GM18907 (cell line): ENCODE measurements around the gene FBXL7.

Experiments used
- ATAC-seq: cut with Tn5 transposase; IDR thresholded peaks from one replicate; pipeline ENCODE4 v1.9.1; 2021; ENCODE audit warnings: mild to moderate bottlenecking, moderate library complexity; ENCODE audit not compliant: unreplicated experiment

The FBXL7 gene

DNA sequence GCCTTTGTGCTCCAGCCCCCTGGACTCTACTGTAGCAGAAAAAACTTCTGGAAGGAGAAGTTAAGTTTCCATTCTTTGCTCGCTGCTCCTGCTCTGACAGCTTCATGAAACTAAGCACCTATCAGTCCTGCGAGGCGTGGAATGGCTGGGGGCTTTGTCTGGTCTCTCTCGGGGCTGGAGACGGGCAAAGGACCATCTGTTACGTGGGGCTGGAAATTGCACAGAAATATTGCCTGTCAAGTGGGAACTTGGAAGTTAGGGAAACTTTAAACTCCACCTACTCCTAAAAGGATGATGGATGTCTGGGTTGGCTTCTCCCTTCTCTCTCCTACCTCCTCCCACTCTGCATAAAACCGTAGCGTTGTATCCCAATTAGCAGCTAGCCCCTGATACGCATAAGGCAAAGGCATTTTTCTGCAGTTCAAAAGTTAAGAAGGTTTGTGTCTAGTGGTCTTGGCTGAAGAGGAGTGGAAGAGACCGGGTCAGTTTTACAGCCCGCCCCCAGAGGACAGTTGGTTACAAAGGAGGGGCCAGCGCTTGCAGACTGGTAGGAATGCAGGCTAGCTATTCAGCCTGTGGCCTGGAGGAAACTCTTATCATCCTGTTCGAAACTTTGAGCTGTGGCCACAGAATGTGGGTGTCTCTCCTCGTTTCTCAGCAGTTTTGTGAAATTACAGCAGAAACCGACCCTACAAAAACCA lies 1.3 kb downstream of the FBXL7 start:
- ATAC-seq = no peak

DNA sequence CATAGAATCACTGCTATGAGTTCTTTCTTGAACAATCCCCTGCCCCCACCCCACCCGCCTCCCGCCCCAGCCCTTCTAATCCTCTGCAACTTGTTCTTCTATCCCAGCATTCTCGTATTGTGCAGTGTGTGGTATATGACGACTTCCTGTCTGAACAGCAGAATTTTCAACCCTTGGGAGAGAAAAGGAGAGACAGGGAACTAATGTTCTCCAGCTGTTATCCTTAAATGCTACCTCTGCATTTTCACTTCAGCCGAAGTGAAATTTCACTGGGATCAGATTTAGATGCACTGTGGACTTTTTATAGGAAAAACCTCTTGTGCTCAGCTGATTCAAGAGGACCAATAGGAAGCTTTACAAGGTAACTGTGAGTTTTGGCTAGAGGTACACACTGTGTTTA lies 2.2 kb downstream of the FBXL7 start:
- ATAC-seq = no peak

DNA sequence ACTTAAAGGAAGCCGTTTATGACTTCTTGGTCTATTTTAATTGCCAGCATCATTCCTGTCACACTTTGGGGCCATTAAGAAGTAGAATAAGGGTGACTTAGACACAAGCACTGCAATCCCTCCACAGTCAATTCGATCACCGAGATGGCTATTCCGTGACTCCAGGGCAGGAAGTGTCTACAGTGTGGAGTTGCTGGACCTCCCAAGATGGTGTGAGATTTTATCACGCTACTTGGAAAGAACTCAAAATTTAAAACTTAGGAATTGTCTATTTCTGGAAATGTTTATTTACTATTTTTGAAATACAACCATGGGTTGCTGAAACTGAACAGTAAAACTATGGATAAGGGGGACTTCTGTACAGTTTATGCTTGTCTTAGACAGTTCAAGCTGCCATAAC lies 6.2 kb downstream of the FBXL7 start:
- ATAC-seq = no peak

DNA sequence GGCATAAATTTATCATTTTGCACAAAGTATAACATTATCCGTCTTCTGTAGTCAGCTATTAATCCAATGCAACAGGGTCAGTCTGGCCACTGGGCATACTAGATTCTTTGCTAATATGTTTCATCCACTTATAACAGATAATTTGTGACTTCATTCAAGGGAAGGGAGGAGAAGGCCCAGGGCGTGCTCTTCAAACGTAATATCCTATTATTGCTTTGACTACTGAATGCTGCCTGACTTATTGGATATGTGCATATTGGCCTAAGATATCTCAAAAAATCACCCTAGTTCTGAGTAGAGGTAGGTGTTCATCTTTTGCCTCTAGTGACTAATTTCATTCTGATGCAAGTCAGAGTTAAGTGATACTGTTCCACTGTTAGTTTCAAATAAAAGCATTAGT lies 6.9 kb downstream of the FBXL7 start:
- ATAC-seq = no peak

DNA sequence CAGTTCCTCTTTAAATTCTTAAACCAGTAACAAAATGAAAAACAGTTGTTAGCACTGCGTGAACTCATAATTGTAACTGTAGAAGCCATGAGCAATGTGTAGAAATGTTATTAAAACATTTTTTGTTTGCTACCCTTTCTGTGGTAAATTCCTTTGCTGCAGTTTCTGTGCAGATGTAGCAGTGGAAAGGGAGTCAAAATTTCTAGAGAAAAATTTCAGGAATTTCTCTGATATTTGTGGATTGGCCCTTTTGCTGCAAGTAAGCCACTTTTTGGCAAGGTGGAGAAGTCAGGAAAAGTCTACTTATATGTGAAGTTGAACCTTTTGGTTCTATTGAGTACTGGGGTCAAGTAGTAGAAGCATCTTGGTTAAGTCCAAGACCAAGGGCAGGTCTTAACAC lies 10.1 kb downstream of the FBXL7 start:
- no peak for ATAC-seq

DNA sequence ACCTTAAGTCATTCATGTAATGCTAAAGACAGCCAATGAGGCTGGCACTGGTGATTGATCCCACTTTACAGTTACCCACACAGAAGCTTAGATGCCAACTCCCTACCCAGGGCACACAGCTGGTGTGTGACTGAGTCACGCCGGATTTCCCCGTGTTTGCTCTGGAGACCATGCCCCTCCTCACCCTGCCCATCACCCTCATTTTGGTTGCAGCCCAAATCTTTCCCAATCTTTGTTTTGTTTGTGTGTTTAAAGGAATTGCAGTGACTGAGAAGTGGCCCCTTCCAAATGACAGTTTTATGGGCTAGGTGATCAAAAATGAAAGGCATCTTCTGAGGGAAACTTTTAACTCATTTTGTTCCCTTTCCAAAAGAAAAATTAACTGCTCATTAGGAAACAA lies 10.9 kb downstream of the FBXL7 start:
- no peak for ATAC-seq

DNA sequence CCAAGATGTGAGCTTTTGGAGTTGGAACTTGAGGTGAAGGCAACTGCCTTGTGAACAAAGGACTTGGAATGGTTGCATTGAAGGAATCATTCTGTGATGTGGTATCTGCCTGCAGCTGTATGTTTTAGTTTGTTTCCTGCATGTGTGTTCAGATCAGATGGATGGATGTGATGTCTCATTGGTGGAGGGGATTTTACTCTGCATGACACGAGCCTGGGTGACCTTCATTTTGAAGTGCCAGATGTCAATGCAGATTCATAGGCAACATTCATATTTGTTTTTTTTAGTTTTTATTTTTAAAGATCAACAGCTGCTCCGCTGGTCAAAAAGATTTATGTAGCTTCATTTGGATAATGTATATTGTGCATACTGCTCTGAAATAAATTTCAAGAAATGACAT lies 13.5 kb downstream of the FBXL7 start:
- no peak for ATAC-seq

DNA sequence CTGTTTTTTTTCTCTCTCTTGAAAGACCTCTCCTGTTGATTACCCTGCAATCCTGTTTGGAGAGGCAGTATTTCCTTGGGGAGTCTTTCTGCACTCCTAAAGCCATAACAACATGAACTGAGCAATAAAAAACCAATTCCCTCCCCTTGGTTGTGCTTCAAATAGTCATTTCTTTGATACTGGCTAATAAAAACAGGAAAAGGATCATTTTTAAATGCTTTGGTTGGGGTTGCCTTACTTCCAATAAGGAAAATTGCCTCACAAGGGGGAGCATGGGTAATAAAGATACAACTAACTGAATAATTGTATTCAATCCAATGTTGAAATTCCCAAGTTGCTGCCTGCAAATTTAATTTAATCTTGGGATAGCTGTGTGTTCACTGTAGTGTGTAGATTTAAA lies 13.9 kb downstream of the FBXL7 start:
- no peak for ATAC-seq

DNA sequence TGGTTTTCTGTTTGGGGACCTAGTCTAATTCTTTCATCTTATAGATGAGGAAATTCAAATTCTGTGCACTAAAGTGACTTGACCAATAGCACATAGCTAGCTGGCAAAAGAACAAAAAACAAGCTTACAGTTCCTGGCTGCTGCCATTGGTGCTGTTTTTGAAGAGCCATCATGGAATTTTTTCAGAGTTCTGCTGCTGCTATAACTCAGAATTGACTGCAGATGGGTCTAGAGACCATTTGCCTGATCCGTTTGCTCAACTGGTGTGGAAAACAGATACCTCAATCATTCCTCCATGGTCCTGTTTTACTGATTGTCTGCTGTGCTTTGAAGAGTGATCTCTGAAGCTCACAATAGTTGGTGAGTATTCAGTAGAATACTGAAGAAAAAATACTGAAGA lies 15.2 kb downstream of the FBXL7 start:
- ATAC-seq = no peak

DNA sequence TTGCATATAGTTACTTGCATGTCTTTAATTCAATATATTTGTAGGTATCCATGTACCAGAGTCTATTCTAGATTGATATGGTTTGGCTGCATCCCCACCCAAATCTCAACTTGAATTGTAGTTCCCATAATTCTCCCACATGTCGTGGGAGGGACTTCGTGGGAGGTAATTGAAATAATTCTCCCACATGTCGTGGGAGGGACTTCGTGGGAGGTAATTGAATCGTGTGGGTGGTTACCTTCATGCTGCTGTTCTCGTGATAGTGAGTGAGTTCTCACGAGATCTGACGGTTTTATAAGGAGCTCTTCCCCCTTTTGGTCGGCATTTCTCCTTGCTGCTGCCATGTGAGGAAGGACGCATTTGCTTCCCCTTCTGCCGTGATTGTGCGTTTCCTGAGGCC lies 16.5 kb downstream of the FBXL7 start:
- ATAC-seq = no peak

DNA sequence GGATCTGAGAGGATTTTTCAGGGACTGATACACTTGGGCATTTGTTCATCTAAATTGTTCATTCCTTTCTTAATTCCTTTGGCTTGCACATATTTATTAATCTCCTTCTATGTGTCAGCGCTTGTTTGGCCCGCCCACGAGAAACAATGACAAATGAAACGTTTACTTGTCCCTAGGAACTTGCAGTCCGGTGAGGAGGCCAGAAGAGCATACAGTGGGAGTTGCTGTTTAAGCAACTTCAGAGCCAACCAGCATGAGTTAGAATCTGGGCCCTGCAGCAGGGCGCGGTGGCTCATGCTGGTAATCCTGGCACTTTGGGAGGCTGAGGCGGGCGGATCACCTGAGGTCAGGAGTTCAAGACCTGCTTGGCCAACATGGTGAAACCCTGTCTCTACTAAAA lies 18.8 kb downstream of the FBXL7 start:
- no peak for ATAC-seq

DNA sequence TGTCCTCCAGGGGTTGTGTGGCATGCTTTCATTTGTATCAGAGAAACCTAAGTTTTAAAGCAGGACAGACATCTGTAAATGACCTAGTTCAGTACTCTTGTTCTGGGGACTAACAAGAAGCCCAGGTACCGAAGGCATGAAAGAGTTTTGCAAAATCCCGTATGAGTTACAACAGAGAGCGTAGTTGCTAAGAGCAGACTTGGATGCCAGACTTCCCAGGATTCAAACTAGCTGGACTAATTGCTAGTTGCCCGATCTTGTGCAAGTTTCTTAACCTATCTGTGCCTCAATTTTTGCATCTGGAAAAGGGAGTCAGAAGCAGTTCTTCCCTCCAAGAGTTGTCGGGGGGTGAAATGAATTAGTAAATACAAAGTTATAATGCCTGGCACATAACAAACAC lies 20.9 kb downstream of the FBXL7 start:
- no peak for ATAC-seq

DNA sequence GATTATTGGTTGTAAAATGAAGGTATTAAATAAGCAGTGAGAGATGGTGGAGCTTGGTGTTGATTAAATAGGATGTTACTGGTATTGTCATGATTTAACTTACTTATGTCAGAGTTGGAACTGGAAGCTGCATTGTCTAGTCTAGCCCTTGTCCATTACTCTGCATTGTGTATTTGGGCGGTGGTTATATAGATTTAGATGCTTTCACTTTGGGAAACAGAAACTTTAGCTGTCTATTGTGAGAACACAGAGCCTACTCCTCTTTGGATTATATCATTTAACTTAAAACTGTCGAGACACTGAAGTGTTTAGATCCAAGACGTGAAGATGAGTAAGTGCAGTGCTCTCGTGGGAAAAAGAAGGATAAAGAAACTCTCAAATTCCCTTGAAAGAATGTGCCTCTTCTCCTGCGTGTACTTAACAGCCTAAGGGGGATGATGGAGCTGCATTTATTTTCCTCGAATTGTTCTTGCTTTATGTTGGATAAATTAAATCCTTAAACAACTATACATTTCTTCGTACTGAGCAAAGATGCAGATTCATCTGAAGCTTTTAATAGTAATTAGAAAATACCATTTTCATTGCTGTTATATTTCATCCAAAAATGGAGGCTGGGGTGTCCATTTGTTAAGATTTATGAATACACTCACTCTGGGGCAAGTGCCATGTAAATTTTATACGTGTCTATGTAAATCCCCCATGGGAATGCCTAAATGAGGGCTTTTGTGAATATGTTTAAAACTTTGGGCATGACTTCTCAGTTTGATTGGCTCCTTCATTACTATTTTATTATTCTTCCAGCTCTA lies 21.6 kb downstream of the FBXL7 start:
- no peak for ATAC-seq

DNA sequence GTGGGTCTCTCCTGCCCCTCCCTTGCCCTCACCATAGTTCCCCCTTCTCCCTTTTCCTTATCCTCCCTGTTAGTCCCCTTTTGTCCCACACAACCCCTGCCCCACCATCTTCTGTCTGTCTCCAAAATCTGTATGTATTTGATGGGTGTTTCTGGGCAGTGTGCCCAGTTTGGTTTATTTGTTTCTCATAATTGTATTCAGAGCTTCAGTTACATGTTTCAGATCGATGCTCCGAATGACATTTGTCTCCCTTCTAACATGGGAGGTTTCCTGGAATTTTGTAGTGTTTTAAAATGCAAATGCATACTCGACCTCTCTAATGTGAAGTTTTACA lies 22.2 kb downstream of the FBXL7 start:
- ATAC-seq = no peak

DNA sequence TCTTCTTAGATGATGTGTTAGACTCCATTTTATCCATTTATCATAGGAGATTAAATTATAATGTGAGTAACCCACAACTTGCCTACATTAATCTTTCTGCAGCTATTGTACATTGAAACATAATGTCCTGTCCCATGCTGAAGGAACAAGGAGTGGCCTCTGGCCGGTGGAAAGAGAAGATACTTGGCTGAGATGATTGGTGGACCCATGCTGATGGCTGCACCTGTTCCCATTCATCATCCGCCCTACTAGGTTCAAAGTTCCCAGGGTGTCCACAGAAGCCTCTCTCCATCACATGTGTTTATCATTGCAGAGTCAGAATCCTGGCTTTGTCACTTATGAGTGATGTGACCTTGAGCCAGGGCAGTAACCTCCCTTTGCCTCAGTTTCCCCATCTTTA lies 24.7 kb downstream of the FBXL7 start:
- no peak for ATAC-seq

DNA sequence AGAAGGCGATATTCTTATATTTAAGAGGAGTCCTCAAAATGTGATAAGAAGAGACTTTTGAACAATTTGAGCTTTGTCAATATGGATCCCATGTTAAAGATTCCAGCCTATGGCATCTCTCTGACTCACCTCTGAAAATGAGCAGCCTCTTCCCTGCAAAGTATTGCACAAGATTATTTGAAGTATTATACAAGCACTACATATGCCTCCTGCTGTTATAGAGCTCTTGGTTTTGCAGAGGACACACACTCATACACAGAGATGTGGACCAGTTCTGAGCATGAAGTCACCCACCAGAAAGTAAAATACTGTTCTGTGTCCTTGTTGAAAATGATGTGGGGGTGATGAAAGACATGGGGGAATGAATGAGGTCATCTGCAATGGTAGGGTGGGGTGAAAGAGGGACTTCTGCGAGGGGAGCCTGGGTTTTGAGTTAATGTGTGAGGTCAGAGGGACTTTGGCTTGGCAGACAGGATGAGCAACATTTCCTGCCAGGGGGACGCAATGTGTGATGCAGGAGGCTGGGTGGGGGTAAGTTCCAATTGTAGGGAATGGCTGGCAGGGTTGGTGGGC lies 25.8 kb downstream of the FBXL7 start:
- ATAC-seq = no peak

DNA sequence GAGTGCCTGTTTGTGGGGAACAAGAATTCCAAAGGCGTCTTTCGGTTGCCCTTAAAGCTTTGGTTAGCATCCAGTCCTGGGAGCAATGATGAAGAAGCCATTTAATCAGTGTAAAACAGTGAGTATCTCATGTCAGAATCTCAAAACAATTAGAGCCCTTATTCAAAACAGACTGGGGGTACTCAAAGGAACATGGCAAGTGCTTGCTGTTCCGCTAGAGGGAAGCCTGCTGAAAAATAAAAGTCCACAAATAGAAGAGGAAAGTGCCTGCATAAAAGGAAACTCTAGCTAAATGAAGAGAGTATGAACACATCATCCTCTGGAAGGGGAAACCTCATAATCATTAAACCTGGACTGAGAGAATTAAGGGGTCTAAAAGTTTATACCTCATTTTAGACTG lies 26.4 kb downstream of the FBXL7 start:
- ATAC-seq = no peak

DNA sequence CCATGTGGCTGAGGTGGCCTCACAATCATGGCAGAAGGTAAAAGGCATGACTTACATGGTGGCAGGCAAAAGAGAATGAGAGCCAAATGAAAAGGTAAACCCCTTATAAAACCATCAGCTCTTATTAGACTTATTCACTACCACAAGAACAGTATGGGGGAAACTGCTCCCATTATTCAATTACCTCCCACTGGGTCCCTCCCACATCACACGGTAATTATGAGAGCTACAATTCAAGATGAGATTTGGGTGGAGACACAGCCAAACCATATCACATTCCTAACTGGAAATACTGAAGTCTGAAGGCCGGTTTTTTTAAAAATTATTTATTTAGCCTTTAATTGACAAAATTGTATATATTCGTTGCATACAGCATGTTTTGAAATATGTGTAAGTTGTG lies 28.5 kb downstream of the FBXL7 start:
- no peak for ATAC-seq

DNA sequence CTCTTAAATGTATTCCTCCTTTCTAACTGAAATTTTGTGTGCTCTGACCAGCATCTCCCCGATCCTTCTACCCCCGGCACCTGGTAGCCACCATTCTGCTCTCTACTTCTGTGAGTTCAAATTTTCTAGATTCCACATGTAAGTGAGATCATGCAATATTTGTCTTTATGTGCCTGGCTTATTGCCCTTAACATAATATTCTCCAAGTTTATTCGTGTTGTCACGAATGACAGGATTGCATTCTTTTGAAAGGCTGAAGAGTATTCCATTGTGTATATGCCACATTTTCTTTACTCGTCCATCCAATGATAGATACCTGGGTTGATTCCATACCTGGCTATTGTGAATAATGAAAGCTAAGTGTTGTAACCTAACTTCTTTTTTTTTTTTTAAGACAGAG lies 29.0 kb downstream of the FBXL7 start:
- ATAC-seq = no peak

DNA sequence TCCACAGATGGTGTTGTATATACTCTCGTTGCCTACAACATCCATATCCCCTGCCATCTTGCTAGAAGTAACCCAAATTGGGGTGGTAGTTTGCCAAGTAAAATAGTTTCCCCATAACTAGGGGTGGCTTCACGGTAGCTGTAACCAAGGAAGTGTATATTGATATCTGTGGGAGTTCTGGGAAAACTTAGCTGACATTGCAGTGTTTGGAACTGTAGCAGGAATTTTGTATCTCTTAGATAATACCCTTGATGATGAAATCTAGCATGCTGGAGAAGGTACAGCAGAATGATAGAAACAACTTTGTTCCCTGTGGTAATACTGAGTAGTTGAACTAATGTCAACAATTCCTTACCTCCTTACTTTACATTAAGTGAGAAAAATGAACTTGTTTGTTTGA lies 29.8 kb downstream of the FBXL7 start:
- ATAC-seq = no peak

DNA sequence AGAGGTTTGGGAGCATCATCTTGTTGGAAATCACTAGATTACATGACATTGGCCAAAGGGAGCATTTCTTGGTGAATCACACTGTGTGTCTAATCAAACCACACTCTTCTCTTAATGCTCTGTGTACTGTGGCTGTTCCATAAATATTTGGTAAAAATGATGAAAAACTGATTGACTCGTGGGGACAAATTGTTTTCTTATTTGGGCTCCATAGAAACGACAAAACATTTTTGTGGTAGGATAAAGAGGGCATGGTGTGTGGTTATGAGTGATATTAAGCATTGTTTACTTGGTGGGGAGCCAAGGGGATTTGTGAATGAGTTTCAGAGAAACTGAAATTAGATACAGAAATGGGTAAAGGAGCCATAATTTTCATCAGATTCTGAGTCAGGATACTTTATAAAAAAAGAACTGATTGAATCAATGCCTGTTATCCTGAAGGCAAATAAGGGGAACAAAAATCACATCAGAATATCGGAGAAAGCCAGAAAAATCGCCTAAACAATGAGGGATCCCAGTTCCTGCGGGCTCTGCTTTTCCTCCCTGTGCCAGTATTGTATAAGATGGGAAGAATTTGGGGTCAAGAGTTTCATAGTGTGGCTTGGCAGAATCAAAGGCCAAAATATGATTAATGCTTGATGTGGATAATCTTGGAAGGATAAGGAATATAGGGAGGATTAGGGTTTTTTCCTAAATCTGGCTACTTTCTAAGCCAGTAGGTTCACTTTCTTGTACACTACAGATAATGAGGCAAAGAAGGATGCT lies 33.3 kb downstream of the FBXL7 start:
- ATAC-seq = no peak

DNA sequence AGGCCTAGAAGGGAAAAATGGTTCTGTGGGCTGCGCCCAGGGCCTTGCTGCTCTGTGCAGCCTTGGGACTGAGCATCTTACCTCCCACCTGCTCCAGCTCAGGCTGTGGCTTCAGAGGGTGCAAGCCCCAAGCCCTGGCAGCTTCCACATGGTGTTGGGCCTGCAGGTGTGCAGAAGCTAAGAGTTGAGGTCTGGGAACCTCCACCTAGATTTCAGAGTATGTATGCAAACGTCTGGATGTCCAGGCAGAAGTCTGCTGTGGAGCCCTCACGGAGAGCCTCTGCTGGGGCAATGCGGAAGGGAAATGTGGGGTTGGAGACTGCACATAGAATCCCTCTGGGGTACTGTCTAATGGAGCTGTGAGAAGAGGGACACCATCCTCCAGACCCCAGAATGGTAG lies 36.0 kb downstream of the FBXL7 start:
- ATAC-seq = no peak
